GM19467 (cell line): Measurements from ENCODE around the gene DACT3.

ENCODE experiments used
- ATAC-seq: cut with Tn5 transposase; IDR thresholded peaks from one replicate; pipeline ENCODE4 v1.9.1; 2021; ENCODE audit warnings: mild to moderate bottlenecking, moderate library complexity; ENCODE audit not compliant: unreplicated experiment

Gene DACT3, protein sequence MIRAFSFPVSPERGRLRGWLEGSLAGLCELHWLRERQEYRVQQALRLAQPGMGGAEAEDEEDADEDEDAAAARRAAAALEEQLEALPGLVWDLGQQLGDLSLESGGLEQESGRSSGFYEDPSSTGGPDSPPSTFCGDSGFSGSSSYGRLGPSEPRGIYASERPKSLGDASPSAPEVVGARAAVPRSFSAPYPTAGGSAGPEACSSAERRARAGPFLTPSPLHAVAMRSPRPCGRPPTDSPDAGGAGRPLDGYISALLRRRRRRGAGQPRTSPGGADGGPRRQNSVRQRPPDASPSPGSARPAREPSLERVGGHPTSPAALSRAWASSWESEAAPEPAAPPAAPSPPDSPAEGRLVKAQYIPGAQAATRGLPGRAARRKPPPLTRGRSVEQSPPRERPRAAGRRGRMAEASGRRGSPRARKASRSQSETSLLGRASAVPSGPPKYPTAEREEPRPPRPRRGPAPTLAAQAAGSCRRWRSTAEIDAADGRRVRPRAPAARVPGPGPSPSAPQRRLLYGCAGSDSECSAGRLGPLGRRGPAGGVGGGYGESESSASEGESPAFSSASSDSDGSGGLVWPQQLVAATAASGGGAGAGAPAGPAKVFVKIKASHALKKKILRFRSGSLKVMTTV

DNA sequence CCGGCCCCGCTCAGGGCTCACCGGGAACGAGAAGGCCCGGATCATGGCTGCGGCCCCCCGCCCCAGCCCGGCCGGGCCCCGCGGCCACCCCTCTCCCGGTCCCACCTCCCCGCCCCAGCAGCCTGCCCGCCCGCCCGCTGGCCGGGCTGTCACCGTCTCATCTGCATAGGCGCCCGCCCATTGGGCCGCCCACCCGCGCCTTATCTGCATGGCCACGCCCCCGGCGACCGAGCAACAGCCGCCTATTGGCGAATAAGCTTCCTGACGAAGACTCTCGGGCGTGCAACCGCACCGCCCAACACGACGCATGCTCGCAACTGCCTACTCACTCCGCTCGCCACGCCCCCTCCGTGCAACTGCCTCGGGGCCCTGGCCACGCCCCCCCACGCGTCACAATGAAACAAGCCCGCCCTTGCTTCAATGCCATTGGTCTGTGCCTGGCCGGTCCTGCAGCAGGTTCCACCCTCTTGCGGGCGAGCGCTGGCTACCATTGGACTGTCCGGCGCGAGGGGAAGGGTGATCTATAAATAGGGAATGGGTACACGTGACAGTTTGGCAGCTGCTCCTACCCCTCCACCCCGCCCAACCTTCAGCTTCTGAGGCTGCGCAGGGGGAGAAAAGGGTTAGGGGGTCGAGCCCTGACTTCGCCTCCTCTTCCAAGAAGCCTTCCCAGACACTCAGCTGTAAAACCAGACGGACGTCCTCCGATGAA, at the start of gene DACT3:
TSS of gene DACT3 (minus strand) at position 163 of the 712 bp plus-strand sequence. CDS start at position 45, 118 bp downstream.
- peak; percentile 89 for ATAC-seq

DNA sequence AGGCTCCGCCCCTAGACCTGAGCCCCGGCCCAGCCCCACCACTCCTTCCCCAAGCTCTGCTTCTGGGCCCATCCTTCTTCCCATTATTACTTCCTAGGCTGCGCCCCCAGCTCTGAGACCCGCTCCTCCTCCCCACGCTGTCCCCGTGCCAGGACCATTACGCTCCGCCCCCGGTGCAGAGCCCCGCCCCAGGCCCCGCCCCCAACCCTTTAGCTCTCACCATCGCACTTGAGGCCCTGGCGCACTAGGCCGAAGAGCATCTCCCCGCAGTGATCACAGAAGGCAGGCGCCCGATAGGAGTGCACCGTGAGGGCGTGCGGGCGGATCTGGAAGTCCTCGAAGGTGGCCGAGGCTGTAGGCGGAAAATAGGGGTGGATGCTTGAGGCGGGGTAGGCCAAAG, 49.7 kb upstream of the DACT3 start:
- no peak for ATAC-seq

DNA sequence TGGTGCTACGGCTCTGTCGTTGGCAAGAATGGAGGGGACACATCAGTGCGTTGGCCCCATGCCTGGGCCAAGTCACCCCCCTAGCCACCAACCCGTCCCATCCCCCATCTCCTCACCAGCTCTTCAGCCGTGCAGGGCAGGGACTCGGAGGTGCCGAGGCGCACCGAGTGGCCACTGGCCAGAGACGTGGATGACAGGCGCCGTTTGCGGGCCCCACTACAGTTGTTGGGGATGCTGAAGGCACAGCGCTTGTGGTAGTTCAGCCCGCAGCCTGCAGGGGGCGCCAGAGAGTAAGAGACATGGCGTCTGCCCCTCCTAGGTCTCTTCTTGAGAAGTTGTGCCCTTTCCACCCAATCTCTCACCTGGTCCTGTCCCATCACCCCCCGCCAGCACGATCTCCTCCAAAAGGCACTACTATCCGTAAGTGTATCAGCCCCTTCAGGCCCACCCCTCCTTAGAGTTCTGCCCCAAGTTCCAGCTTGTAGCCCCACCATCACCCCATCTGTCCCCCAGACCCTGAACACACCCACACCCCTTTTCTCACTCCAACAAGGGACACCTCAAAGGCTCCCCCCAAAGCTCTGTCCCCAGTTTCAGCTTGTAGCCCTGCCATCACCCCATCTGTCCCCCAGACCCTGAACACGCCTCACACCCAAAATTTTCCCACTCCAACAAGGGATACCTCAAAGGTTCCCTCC, 43.5 kb upstream of the DACT3 start:
- no peak for ATAC-seq

DNA sequence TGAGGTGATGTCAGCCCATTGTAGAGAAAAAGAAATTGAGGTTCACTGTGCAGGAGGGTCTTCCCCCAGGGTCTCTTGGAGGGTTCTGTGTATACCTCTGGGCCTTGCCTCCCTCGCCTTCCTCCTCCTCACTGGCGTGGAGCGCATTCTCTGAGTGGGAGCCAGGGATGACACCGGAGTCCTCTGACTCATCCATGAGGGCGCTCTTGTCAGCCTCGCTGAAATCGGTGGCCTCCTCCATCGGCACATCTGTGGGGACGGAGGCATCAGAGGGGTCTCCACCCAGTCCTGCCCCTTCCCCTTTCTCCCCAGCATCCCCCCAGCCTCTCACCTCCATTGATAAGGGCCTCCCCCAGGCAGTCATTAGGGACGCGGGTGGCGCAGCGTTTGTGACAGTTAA, 39.7 kb upstream of the DACT3 start:
- no peak for ATAC-seq

DNA sequence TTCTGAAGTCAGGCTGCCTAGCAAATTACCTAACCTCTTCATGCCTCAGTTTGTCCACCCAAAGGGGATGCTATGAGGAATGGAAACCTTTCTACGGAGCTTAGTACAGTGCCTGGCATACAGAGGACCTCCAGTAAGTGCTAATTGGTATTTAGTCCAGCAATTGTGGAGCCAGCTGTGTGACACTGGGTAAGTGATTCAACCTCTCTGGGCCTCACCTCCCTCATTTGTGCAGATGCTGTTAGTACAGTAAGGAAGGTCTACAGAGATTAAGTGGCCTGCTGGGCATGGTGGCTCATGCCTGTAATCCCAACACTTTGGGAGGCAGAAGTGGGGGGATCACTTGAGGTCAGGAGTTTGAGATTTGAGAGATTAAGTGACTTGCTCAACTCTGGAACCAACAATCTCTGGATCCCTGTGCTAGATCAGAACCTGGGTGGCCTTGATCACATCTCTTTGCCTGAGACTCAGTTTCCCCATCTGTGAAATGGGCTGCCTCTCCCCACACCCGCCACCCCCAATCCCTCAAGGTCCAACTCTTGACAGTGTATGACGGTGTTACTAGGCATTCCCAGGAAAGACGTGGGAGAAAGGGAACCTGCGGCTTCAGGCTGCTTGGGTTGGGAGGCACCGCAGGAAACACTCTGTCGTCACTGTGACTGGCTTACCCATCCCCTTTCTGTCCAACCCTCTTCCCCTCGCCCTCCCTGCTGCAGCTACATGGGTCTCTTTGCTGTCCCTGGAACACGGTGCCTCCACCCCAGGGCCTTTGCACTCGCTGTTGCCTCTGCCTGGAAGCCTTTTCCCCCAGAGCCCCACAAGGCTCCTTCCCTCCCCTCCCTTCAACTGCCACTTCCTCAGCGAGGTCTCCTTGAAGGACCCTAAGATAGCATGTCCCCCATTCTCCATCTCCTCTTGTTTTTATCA, 37.7 kb upstream of the DACT3 start:
- no peak for ATAC-seq

DNA sequence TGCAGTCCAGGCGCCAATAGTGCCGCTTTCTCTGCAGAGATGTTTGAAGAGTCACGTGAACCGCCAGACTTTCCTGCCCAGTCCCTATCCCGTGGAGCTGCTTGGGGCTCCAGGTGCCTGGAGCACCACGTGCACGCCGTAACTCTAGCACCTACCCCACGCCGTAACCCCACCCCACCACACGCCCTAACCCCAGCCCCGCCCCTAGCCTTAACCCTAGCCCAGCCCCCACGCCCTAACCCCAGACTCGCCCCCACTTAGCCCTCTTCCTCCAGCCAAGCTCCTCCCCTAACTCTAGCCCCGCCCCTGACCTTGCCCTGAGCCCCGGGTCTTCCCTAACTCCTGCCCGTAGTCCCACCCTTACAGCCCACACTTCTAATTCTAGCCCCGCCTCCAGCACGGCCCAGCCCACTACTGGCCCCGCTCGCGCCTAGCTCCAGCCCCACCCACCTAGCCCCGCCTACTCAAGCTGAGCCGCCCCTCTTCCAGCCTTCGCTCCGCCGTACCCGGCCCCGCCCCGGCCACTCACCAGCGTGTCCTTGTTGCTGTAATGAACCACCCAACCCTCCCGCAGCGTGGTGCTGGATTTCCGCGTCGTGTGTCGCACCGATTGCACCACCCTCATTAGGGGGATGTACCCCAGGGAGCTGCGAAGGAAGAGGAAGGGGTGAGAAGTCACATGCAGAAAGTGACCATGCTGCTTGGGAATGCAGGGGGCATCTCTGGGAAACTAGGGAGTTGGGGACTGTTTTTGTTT, 36.4 kb upstream of the DACT3 start:
- ATAC-seq: no peak

DNA sequence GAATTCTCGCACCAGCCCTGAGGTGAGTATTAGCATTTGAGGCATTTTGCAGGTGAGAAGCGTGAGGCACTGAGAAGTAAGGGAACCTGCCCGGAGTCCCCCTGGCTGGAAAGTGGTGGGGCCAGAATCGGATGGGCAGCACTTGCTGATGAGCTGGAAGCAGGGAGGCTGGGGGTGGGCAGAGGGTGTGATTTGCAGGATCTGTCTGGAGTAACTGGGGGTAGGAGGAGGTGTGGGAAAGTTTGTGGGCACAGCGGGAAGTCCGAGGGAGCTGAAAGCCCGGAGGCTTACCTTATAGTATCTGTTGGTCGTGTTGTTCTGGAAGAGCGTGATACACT, 35.9 kb upstream of the DACT3 start:
- ATAC-seq: no peak

DNA sequence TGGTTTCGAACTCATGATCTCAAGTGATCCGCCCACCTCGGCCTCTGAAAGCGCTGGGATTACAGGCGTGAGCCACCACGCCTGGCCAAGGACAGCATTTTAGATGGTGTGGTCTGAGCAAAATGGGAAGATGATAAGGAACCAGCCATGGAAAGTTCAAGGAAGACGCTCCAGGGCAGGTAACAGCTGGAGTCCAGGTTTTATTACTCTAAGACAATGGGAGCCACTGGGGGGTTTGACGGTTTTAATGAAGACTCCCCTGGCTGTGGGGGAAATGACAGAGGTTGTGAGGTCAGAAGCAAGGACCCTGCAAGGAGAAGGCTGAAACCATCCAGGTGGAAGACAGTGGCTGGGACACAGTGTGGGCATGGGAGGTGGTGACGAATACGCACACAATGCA, 35.1 kb upstream of the DACT3 start:
- no peak for ATAC-seq

DNA sequence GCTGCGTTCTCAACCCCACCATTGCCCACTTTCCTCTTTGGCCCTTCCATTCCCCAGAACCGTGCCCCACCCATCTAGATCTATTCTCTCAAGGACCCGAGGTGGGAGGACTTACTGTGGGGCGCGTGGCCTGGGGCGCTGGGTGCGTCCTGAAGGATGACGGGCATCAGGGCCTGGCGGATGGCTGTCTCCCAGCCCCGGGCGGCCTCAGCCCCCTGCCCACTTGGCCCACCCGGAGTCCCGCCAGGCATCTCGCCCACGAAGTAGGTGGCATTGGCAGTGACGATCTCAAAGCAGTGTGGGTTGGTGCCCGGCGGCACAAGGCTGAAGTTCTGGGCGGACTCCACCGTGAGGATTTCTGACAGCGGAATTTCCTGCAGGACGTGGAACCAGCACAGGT, 32.8 kb upstream of the DACT3 start:
- no peak for ATAC-seq

DNA sequence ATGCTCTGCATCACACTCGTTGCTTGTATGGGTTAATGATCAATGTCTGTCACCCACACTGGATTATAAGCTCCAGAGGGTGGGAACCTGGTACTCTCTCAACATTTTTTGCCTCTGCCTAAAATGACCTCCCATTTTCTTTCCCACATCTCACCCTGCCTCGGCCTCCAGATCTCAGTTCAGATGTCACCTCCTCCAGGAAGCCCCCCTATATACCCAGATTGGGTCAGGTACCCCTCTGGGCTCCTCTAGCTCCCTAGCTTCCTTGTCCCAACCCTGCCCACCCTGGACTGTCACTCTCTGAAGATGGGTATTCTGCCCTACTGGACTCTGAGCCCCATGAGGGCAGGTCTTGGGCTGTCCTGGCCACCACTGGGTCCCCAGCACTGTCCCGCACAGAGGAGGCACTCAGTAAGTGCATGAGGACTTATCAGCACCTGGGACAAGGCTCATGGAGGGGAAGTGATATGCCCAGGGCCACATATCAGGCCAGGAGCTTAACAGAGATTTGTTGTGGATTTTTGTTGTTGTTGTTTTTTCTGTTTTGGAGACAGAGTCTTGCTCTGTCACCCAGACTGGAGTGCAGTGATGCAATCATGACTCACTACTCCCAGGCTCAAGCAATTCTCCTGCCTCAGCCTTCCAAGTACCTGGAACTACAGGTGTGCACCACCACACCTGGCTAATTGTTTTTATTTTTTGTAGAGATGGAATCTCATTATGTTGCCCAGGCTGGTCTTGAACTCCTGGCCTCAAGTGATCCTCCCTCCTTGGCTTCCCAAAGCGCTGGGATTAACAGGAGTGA, 32.1 kb upstream of the DACT3 start:
- ATAC-seq: no peak

DNA sequence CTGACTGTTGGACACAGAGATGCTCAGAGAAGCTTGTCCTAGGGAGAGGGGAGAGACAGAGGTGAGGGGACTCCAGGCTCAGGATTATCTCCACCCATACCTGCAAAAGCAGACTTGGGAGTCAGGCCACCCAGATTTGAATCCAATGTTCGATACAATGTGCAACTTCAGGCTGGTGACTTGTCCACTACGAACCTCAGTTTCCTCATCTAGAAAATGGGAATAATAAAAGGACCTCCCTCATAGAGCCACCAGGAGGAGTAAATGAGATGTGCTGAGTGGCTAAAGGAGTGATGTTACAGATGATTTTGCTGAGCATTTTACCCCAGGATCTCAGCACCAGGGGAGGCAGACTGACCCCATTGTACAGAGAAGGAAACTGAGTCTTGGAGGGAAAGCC, 31.0 kb upstream of the DACT3 start:
- no peak for ATAC-seq

DNA sequence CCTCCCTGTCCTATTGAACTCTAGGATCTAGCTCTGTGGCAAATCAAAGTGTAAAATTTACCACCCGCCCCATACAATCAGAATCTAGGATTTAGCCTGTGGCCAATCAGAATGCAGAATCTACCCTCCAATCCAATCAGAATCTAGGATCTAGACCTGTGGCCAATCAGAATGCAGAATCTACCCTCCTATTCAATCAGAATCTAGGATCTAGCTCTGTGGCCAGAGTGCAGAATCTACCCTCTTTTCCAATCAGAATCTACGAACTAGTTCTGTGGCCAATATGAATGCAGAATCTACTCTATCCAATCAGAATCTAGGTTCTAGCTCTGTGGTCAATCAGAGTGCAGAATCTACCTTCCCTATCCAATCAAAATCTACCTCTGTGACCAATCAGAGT, 30.1 kb upstream of the DACT3 start:
- ATAC-seq: no peak

DNA sequence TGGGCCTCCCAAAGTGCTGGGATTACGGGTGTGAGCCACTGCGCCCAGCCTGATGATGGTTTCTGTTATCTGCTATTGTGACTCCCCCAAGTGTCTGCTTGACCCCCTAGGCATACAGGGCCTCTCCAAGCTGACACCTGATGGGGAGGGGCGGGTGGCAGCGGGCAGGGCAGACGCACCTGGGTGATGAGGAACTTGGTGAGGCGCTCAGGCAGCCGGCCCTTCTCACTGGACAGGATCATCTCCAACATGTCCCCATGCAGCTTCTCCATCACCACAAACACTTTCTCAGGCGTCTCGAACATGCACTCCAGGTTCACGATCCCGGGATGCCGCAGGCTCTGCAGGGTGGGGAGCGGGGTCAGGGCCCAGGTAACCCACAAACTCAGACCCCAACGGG, 28.4 kb upstream of the DACT3 start:
- no peak for ATAC-seq

DNA sequence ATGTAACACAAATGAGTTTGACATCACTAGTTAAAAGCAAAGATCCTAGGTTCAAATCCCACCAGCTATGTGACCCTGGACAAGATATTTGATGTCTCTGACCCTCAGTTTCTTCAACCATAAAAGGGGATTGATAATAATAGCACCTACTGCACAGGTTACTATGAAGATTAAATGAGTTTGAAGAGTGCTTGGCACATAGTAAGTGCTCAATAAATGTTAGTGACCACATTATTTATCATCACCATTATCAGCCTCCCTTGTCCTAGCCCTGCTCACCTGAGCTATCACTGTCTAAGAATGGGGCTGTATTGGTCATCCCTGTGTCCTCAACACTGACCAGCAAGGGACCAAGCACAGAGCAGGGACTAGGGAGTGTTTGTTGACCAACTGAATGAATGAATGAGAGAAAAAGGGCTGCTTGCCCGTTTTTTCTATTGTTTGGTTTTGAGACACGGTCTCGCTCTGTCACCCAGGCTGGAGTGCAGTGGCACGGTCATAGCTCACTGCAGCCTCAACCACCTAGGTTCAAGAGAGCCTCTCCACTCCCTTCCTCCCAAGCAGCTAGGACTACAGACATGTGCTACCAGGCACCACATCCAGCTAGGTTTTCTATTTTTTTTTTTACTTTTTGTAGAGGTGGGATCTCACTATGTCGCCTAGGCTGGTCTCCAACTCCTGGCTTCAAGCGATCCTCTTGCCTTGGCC, 26.6 kb upstream of the DACT3 start:
- ATAC-seq: no peak

DNA sequence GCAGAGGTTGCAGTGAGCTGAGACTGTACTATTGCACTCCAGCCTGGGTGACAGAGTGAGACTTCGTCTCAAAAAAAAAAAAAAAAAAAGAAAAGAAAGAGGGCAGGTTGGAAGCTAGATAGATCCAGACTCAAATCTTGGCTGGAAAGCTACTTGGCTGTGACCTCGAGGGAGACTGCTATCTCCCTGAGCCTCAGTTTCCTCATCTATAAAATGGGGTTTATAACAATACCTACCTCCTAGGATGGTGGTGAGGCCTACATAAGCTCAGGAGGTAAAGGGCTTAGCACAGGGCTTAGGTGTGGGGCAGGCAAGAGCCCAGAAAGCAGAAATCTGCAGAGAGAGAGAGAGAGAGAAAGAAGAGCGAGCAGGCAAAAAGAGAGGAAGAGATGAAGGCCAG, 24.2 kb upstream of the DACT3 start:
- ATAC-seq: no peak

DNA sequence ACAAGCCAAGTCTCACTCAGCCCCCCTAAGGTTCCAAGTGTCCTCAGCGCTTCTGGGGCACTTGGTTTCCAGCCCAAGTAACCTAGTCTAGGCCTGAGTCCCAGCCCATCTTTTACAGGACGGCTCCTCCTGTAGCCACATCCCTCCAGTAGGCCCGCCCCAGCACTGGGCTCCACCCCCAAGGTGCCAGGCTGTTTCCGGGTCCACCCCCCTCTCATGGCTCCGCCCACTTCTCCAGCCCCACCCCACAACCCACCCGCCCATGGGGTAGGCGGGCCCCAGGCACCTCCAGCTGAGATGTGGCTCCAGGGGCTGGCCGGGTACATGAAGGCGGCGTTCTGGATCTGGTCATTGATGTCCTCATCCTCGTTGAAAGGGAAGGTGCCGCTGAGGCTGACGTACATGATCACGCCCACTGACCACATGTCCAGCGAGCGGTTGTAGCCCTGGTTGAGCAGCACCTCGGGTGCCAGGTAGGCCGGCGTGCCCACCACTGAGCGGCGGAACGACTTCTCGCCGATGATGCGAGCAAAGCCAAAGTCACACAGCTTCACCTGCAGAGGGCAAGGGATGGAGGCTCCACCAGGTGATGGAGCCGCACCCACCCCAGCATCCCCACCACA, 17.2 kb upstream of the DACT3 start:
- no peak for ATAC-seq

DNA sequence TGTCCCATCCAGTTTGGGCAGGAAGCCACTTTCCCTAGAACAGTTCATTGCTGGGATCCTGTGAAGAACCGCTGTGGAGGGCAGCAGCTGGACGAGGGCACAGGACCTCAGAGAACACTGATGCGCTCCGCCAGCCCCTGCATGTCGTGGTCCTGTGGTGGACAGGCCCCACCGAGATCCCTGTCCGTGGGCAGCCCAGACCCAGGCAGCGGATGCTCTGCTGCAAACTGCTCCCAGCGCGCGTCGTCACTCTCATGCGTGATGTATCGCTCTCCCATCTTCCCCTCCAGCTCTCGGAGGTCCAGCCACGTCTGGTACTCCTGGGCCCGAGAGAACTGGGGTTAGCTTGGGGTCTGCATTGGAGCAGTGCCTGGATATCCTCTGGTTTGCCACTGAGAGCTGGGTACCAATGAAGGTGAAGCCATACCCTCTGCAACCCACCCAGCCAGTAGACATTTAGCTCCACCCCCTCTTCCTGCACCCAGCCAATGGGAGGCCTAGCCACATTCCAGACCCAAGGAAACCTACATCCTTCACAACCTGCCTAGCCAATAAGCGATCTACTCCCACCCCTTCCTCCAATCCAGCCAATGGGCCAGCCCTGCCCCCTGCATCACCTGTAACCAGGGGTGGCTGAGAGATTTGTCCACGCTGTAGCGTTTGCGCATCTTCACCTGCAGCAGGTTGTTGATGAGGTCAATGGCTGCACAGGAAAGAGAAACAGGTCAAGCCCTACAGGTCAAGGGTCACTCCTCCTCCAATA, 13.6 kb upstream of the DACT3 start:
- no peak for ATAC-seq
